IMR-90 (cell line): ENCODE measurements around the gene ACTA2. TPM values are rescaled to one million over a fixed set of nuclear protein-coding genes. Genes with fewer than 3 reads are reported as not detected.

ENCODE experiments used
- ATAC-seq: fragments of 200-7000 bp; cut with Tn5 transposase; 2 replicates; pipeline ENCODE4 v1.9.1; 2020; ENCODE audit warnings: low read depth, mild to moderate bottlenecking, moderate library complexity
- BruUV-seq: library from RNA; stranded (reverse); fragments of 400-500 nt; replicated peaks from 2 replicates; lab custom pipeline; 2021; lab: Mats Ljungman, UMichigan
- CTCF ChIA-PET: fragments of 300-600 bp; formaldehyde crosslinking; extraction: SDS; loops from one replicate; lab custom pipeline; 2021; ENCODE audit warnings: antibody characterized with exemption; lab: Yijun Ruan, JAX
- POLR2A ChIA-PET: fragments of 300-600 bp; sonication (Branson Sonifier 250); formaldehyde crosslinking; loops from one replicate; lab custom pipeline; 2022; ENCODE audit warnings: antibody characterized with exemption; ENCODE audit not compliant: unreplicated experiment; lab: Charles Lee
- DNase-seq: peaks from one replicate; pipeline ENCODE4 v3.0.0; 2013
- H2AFZ ChIP-seq: replicated peaks from 2 replicates; pipeline ENCODE3; 2013; ENCODE audit warnings: low read length, mild to moderate bottlenecking; ENCODE audit not compliant: poor library complexity
- H2AK5ac ChIP-seq: 2 replicates; pipeline ENCODE4 v1.6.1; 2013; ENCODE audit warnings: low read depth, low read length, inconsistent platforms
- H2AK9ac ChIP-seq: replicated peaks from 2 replicates; pipeline ENCODE3; 2013; ENCODE audit warnings: mild to moderate bottlenecking, low read depth, low read length, moderate library complexity; ENCODE audit not compliant: poor library complexity
- H2BK120ac ChIP-seq: 2 replicates; pipeline ENCODE4 v1.6.1; 2013; ENCODE audit warnings: low read depth, low read length, inconsistent platforms
- H2BK15ac ChIP-seq: 3 replicates; pipeline ENCODE4 v1.6.1; 2013; ENCODE audit warnings: low read depth, low read length, inconsistent platforms
- H2BK20ac ChIP-seq: 2 replicates; pipeline ENCODE4 v1.6.1; 2013; ENCODE audit warnings: low read depth, mild to moderate bottlenecking, inconsistent platforms, low read length, moderate library complexity
- H2BK5ac ChIP-seq: 2 replicates; pipeline ENCODE4 v1.6.1; 2013; ENCODE audit warnings: mild to moderate bottlenecking, low read depth, low read length, inconsistent platforms; ENCODE audit not compliant: poor library complexity, severe bottlenecking
- H3K14ac ChIP-seq: replicated peaks from 2 replicates; pipeline ENCODE4 v1.6.1; 2013; ENCODE audit warnings: low read depth, low read length, inconsistent platforms
- H3K18ac ChIP-seq: 2 replicates; pipeline ENCODE4 v1.6.1; 2013; ENCODE audit warnings: low read depth, low read length, control low read depth
- H3K23ac ChIP-seq: 2 replicates; pipeline ENCODE4 v1.6.1; 2013; ENCODE audit warnings: low read depth, low read length, inconsistent platforms
- H3K27ac ChIP-seq: 2 replicates; pipeline ENCODE4 v1.5.1; 2013; ENCODE audit warnings: mild to moderate bottlenecking, control low read depth, low read length; ENCODE audit not compliant: insufficient read depth
- H3K27me3 ChIP-seq: 2 replicates; pipeline ENCODE4 v1.6.1; 2013; ENCODE audit warnings: low read length; ENCODE audit not compliant: control insufficient read depth, insufficient read depth
- H3K36me3 ChIP-seq: 2 replicates; pipeline ENCODE4 v1.6.1; 2013; ENCODE audit warnings: low read length, mixed read lengths; ENCODE audit not compliant: control insufficient read depth, insufficient read depth
- H3K4ac ChIP-seq: 2 replicates; pipeline ENCODE4 v1.6.1; 2013; ENCODE audit warnings: low read depth, low read length, inconsistent platforms
- H3K4me1 ChIP-seq: 2 replicates; pipeline ENCODE4 v1.6.1; 2013; ENCODE audit warnings: low read length, mixed read lengths; ENCODE audit not compliant: control insufficient read depth, insufficient read depth
- H3K4me2 ChIP-seq: 2 replicates; pipeline ENCODE4 v1.6.1; 2013; ENCODE audit warnings: low read depth, mild to moderate bottlenecking, control low read depth, low read length, moderate library complexity
- H3K4me3 ChIP-seq: 2 replicates; pipeline ENCODE4 v1.5.1; 2013; ENCODE audit warnings: low read depth, mild to moderate bottlenecking, control low read depth, low read length, moderate library complexity; ENCODE audit not compliant: insufficient read depth
- H3K56ac ChIP-seq: 2 replicates; pipeline ENCODE4 v1.6.1; 2013; ENCODE audit warnings: low read length, inconsistent platforms; ENCODE audit not compliant: insufficient read depth; ENCODE audit errors: extremely low read depth
- H3K79me1 ChIP-seq, 2 experiments: 2 replicates each; pipeline ENCODE4 v1.6.1; 2013; ENCODE audit warnings: low read length in 2 of 2, inconsistent platforms in 1 of 2, low read depth in 1 of 2
- H3K9ac ChIP-seq: 2 replicates; pipeline ENCODE4 v1.6.1; 2013; ENCODE audit warnings: low read depth, low read length, control low read depth
- H3K9me1 ChIP-seq: 2 replicates; pipeline ENCODE4 v1.6.1; 2013; ENCODE audit warnings: low read length, inconsistent platforms; ENCODE audit not compliant: insufficient read depth
- H3K9me3 ChIP-seq: 2 replicates; pipeline ENCODE4 v1.6.1; 2013; ENCODE audit warnings: low read length; ENCODE audit not compliant: control insufficient read depth, insufficient read depth
- H4K20me1 ChIP-seq: 2 replicates; pipeline ENCODE4 v1.6.1; 2013; ENCODE audit warnings: low read length, inconsistent platforms; ENCODE audit not compliant: insufficient read depth
- H4K5ac ChIP-seq: 2 replicates; pipeline ENCODE4 v1.6.1; 2013; ENCODE audit warnings: mild to moderate bottlenecking, low read depth, low read length, control low read depth
- H4K8ac ChIP-seq, 2 experiments: 2 replicates each; pipeline ENCODE4 v1.6.1; 2013; ENCODE audit warnings: low read depth in 2 of 2, low read length in 2 of 2, control low read depth in 1 of 2, inconsistent platforms in 1 of 2
- H4K91ac ChIP-seq: 2 replicates; pipeline ENCODE4 v1.6.1; 2013; ENCODE audit warnings: low read depth, low read length, inconsistent platforms; ENCODE audit not compliant: insufficient read depth
- BHLHE40 ChIP-seq: fragments of 150-350 bp; IDR thresholded peaks from 2 replicates; pipeline ENCODE4 v1.6.1; 2016; ENCODE audit warnings: mild to moderate bottlenecking, low read depth, low read length
- CEBPB ChIP-seq: IDR thresholded peaks from 2 replicates; pipeline ENCODE4 v1.6.1; 2012; ENCODE audit warnings: low read depth, low read length, improper control_type of control experiment
- FOS ChIP-seq: fragments of 150-350 bp; IDR thresholded peaks from 2 replicates; pipeline ENCODE4 v1.6.1; 2016; ENCODE audit warnings: low read depth, low read length
- MAFK ChIP-seq: IDR thresholded peaks from 2 replicates; pipeline ENCODE4 v1.6.1; 2012; ENCODE audit warnings: low read depth, low read length, improper control_type of control experiment
- MAZ ChIP-seq: IDR thresholded peaks from 2 replicates; pipeline ENCODE4 v1.6.1; 2012; ENCODE audit warnings: low read depth, mild to moderate bottlenecking, low read length, improper control_type of control experiment, moderate library complexity, borderline replicate concordance
- MXI1 ChIP-seq: IDR thresholded peaks from 2 replicates; pipeline ENCODE4 v1.6.1; 2012; ENCODE audit warnings: low read depth, mild to moderate bottlenecking, low read length, moderate library complexity, borderline replicate concordance
- POLR2A ChIP-seq: IDR thresholded peaks from 2 replicates; pipeline ENCODE4 v1.6.1; 2012; ENCODE audit warnings: mild to moderate bottlenecking, low read depth, low read length
- RAD21 ChIP-seq: IDR thresholded peaks from 2 replicates; pipeline ENCODE4 v1.6.1; 2012; ENCODE audit warnings: low read length, improper control_type of control experiment
- RFX5 ChIP-seq: IDR thresholded peaks from 2 replicates; pipeline ENCODE4 v1.8.0; 2012; ENCODE audit warnings: low read depth, mild to moderate bottlenecking, low read length, moderate library complexity
- USF2 ChIP-seq: fragments of 150-350 bp; IDR thresholded peaks from 2 replicates; pipeline ENCODE4 v1.6.1; 2017; ENCODE audit warnings: mild to moderate bottlenecking, antibody characterized with exemption, low read length, low read depth
- WGBS, 2 experiments: methylation state at CpG; one replicate each; pipeline versions ENCODE4 v1.1.5 to v1.1.7; 2013; ENCODE audit warnings: missing lambda C conversion rate in 2 of 2; ENCODE audit not compliant: insufficient read length in 1 of 2; ENCODE audit errors: extremely low coverage in 2 of 2; 5-methylcytosine and 5-hydroxymethylcytosine counted together
- dilution Hi-C: fragments of 300-500 bp; cut with HindIII; formaldehyde crosslinking; loops from one replicate; pipeline ENCODE4 v1.14.3; 2018; ENCODE audit warnings: low sequenced_read_pairs; ENCODE audit not compliant: unreplicated experiment
- in situ Hi-C: fragments of 300-500 bp; cut with MboI; formaldehyde crosslinking; loops from 3 replicates; pipeline ENCODE4 v1.14.3; 2019; ENCODE audit warnings: low sequenced_read_pairs, inconsistent platforms, mixed read lengths
- intact Hi-C: fragments of 100-400 bp; cut with micrococcal nuclease; formaldehyde crosslinking; loops from 2 replicates; pipeline ENCODE4 v1.10.0; 2022
- polyA plus RNA-seq, 3 experiments: library from polyadenylated mRNA; depleted of rRNA; stranded (reverse); fragments of >200 nt; gene quantifications; 2 replicates each; pipeline ENCODE4 v1.2.3, GENCODE V29; 2012; ENCODE audit warnings: low replicate concordance in 1 of 3
- total RNA-seq: library from RNA; depleted of rRNA; stranded (reverse); fragments of >200 nt; gene quantifications from 2 replicates; pipeline ENCODE4 v1.2.3, GENCODE V29; 2012

ACTA2 gene
- total and polyA plus RNA-seq, 2 of the 4 experiments (the other 2 are of a cell fraction), result 978 to 1,235 TPM

DNA sequence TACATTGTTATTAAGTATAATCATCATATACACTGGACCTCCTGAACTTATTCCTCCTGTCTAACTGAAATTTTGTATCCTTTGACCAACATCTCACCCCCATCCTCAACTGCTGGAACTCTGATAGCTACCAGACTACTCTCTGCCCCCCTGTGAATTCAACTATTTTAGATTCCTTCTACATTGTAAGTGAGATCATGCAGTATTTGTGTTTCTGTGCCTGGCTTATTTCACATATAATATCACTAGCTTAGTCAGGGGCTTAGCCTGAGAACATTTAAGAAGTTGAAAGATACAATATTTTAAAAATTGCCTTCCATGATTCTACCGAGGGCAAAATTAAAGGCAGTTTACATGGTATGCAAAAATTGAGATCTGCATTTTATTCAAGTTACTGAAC is 45.7 kb downstream of the ACTA2 start:
- Histone ChIP-seq H3K9me3 (no peaks in the 10 kb centered on the region), H3K27me3 (no peaks in the 10 kb centered on the region), H3K27ac (no peak overlapping the region), H2BK5ac (no peak overlapping the region), H3K4me1 (peaks cover 7% of the 10 kb centered on the region; the same call in 1 of the 2 replicates), H2BK20ac (no peak overlapping the region), H3K23ac (no peak overlapping the region), H3K9ac (no peak overlapping the region), H2BK120ac (no peak overlapping the region), H3K4me3 (no peak overlapping the region), H2AK9ac (no peak overlapping the region), H3K4ac (no peak overlapping the region), H3K79me1 (peaks cover 29 to 62% of the 10 kb centered on the region in 2 experiments; a peak in 3 of 4 replicates), H2BK15ac (no peak overlapping the region), H4K8ac (no peak overlapping the region), H4K5ac (no peak overlapping the region), H3K4me2 (no peak overlapping the region), H3K56ac (no peak overlapping the region), H3K9me1 (peaks cover 17% of the 10 kb centered on the region), H4K91ac (no peak overlapping the region), H4K20me1 (no peaks in the 10 kb centered on the region; the same call in 1 of the 2 replicates), H3K14ac (no peak overlapping the region), H3K36me3 (peaks cover 44% of the 10 kb centered on the region), H2AK5ac (no peak overlapping the region), H3K18ac (no peak overlapping the region), H2AFZ (no peak overlapping the region)
- no CpG with 5 or more reads among the region's 1 CpG for WGBS, 2 experiments
- no TSS peak for BruUV-seq
- ChIA-PET CTCF (interaction anchor here (0.6 to 1.5 kb wide), 4 partner anchors 9 to 254 kb away, joined by 3 read pairs; no protein-coding TSS in a partner anchor), POLR2A (no interaction called here)
- DNase-seq (no peak), ATAC-seq (no peak)
- TF ChIP-seq RAD21, result no peak
- TF ChIP-seq BHLHE40, result no peak
- no peak for TF ChIP-seq MXI1
- TF ChIP-seq FOS, result no peak
- no peak for TF ChIP-seq CEBPB
- TF ChIP-seq POLR2A, result no peak
- no peak for TF ChIP-seq RFX5
- no peak for TF ChIP-seq MAZ
- no peak for TF ChIP-seq MAFK
- TF ChIP-seq USF2, result no peak
- in situ Hi-C loops, result no loop called here
- intact Hi-C loops, result no loop called here
- dilution Hi-C loops, result no loop called here
